Measurements from ENCODE around the gene KIF22.

DNA sequence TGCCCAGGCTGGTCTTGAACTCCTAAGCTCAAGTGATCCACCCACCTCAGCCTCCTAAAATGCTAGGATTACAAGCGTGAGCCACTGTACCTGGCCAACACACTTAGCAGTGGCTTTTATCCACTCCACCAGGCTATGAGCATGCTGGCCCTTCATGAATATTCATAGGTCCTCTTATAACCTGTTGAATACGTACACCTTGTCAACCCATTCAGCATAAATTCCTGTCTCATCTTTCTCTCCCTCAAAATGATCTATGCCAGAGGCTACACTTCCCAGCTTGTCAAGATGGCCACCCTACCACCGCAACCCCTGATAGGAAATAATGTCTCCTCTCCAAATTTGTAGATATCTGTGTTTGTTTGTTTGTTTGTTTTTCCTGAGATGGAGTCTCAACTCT, 23.5 kb upstream of the KIF22 start:
- TF ChIP-seq, protein P1, sequence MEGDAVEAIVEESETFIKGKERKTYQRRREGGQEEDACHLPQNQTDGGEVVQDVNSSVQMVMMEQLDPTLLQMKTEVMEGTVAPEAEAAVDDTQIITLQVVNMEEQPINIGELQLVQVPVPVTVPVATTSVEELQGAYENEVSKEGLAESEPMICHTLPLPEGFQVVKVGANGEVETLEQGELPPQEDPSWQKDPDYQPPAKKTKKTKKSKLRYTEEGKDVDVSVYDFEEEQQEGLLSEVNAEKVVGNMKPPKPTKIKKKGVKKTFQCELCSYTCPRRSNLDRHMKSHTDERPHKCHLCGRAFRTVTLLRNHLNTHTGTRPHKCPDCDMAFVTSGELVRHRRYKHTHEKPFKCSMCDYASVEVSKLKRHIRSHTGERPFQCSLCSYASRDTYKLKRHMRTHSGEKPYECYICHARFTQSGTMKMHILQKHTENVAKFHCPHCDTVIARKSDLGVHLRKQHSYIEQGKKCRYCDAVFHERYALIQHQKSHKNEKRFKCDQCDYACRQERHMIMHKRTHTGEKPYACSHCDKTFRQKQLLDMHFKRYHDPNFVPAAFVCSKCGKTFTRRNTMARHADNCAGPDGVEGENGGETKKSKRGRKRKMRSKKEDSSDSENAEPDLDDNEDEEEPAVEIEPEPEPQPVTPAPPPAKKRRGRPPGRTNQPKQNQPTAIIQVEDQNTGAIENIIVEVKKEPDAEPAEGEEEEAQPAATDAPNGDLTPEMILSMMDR (IDR thresholded peaks at IDR 0.05 in 8 of 11, conservative IDR thresholded peaks at IDR 0.05 in 3 of 11) = no peak
- no peak for TF ChIP-seq POLR2A (IDR thresholded peaks at IDR 0.05)

All from spleen (tissue), 7 donors.